Measurements from ENCODE around the gene LRRC47.
"Not testable (repeated sequence)": the region's sequence is repeated elsewhere in the genome, so short reads cannot be mapped to it uniquely, and the experiment has no call there.

LRRC47 gene

DNA sequence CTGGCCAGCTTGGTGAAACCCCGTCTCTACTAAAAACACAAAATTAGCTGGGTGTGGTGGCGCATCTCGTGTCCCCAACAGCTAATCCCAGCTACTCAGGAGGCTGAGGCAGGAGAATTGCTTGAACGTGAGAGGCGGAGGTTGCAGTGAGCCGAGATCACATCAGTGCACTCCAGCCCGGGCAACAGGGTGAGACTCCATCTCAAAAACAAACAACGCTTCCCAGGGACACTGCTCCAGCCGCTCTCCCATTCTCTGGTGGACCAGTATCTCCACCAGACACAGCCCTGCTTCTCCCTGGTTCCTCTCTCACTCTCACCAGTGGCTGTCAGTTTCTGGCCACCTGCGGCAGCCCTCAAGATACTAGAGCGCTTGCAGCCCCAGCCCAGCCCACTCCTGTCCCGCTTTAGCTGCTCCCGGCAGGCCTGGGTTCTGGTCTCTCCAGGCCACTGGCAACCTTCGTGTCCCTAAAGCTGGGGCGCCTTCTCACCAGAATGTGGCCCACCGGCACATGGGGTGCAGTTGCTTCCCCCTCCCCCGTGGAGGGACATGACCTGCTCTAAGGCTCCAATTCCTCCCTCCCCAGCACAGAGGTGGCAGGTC lies 20.9 kb upstream of the LRRC47 start:
- no peak for DNase-seq
- intact Hi-C loops (cut with DNase I), result no loop called here

DNA sequence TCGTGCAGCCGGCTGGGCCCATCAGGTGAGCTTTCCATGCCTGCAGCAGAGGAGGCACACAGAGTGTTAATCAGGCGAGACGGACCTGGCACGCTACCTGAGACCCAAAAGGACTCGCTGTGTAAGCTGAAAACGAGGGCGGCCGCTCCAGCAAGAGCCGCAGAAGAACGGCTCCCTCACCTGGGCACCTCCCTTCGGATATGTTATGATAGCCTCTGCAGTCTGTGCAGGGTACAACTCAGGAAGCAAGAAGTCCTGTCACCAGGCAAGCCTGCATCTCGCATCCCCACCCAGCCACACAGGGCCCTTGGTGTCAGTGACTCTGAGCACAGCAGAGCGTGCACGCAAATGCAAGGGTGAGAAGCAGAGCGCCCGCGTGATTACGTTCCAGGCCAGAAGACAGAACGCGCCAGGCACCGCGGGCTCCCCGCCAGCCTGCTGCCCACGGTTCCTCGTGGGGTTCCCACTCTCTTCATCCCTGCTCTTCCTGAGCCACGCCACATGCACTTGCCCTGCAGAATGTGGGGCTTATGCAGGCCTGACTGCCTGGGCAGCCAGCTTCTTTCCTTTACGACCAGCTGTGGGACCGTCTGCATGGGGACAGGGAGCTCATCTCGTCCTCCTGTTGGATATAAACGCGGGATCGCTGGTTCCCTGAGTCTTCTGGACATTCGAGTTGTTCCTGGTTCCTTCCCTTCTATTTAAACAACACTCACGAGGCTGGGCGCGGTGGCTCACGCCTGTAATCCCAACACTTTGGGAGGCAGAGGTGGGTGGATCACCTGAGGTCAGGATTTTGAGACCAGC lies 20.2 kb upstream of the LRRC47 start:
- intact Hi-C loops (cut with DNase I), result no loop called here
- DNase-seq, result no peak

DNA sequence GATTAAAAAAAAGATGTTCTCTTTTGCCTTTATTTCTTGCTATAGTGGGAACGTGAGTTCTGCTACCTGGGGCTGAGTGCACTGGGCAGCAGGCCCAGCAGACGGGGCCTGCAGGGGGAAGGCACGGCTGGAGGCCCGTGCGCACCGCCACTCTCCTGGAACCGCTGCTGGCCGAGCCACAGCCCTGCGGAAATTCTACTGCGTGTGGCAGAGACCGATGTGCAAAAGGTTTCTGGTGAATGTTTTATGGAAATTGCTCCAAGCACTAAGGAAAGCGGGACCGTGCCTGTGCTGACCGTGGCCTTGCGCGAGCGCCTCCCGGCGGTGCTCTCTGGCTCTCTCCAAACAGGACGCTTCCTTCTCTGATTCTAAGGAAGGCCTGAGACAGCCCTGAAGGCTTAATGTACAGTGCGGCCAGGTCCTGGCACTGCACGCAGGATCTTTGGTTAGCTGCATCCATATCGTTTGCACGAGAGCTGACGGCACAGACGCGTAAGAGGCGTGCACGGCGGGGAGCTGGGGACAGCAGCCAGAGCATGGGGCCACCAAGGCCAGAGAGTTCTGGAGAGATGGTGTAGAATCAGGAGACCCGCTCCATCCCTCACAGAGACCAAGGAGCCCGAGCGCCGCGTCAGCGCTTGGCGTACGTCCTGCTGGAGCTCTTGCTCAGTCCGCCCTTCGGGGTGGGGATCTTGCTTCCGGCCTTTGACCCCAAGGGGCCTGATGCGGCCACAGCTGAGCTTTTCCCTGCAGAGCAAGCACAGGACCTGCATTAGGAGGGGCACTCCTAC lies 18.7 kb upstream of the LRRC47 start:
- no peak for DNase-seq
- intact Hi-C loops (cut with DNase I), result no loop called here

DNA sequence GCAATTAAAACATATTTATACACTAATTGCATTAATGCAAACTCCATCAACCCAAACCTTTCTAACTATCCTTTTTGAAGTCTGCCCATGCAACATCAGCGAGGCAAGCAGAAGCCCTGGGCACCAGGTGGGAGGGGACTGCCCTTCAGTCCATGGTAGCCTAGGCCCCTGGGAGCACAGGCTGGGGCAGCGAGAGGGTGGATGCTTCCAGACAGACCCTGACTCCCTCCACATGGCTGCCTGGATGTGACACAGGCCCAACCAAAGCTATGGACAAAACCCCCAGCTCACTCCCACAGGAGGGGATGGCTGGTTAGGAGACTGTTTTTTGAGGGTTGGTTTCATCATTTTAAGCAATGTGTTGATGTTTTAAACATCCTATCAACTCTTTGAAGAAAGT lies 17.8 kb upstream of the LRRC47 start:
- no peak for DNase-seq
- intact Hi-C loops (cut with DNase I), result no loop called here

DNA sequence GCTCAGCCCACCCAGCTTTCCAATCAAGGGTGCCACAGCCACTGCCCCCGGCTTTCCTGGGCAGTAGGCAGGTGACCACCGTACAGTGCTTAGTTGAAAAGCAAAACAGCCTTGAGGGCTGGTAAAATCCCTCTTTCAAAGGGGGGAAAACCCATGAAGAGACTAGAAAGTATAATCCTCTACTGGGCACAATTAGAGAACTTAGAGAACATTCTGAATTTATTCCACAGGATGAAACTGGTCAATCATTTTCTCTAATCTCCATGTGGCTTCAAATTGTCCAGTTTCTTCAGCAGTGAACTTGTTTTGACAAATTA lies 15.3 kb upstream of the LRRC47 start:
- intact Hi-C loops (cut with DNase I), result no loop called here
- no peak for DNase-seq

DNA sequence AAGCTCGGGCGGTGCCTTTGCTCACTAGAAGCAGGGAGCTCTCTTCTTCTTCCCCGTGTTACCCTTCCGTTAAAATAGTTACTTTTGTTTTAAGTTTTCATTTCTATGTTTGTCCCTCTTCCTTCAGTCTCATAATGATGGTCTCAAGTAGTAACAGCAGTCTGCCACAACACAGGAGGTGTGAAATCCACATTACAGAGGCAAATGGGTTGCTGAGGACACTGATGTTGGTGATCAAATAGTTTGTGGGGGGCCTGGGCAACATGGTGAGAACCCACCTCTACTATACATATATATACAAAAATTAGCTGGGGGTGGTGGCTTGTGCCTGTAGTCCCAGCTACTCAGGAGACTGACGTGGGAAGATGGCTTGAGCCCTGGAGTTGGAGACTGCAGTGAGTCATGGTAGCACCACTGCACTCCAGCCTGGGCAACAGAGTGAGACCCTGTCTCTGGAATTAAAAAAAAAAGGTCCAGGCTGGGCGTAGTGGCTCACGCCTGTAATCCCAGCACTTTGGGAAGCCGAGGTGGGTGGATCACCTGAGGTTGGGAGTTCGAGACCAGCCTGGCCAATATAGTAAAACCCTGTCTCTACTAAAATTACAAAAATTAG lies 14.0 kb upstream of the LRRC47 start:
- intact Hi-C loops (cut with DNase I), result not testable (repeated sequence)

DNA sequence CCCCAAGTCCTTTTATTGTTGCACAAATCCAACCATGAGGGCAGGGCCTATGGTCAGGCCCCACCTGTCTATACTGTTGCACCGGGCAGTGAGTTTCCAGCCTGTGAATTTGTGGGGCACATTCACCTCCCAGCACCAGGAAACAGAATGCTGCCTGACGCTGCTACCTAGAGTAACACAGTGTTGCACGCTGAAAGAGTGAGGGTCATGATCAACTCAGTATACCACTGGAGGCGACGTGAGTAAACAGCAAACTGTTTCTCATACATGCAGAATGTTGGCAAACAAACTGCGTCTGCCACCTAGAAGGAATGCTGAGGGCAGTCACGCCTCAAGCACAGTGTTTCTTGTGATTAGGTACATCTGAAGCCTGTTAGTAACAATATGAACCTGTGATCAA lies 13.4 kb upstream of the LRRC47 start:
- intact Hi-C loops (cut with DNase I), result no loop called here
- DNase-seq, result no peak

More for the DNA sequence above, 14.0 kb upstream of the LRRC47 start:
- peak in 1 of 42 donors; percentile 4 for DNase-seq

DNA sequence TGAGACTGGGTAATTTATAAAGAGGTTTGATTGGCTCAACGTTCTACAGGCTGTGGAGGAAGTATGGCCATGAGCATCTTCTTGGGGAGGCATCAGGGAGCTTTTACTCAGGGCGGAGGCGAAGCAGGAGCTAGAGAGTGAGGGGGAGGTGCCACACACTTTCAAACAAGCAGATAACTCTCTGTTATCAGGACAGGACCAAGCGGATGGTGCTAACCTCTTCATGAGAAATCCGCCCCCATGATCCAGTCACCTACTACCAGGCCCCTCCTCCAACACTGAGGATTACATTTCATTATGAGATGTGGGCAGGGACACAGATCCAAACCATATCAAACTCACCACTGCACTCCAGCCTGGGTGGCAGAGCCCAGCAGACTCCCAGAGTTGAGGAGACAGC lies 11.5 kb upstream of the LRRC47 start:
- DNase-seq, result no peak
- intact Hi-C loops (cut with DNase I), result no loop called here

DNA sequence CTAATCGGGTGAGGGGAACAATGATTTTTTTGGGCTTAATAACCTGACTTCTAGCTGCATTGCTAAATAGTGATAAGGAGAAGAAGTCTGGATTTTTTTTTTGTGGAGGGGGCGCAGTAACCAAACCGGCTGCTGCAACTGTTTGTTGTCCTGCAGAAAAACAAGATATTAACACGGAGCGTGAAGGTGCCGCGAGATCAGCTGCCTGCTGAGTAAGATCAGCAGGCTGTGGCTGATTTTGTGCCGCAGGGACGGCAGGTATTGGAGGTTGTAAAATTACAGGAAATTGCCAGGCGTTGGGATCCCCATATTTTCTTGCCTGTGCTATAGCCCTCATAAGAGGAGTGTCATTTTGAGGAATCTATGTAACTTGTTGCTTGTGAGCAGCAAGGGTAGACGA lies 8.7 kb upstream of the LRRC47 start:
- intact Hi-C loops (cut with DNase I), result no loop called here
- no peak for DNase-seq

DNA sequence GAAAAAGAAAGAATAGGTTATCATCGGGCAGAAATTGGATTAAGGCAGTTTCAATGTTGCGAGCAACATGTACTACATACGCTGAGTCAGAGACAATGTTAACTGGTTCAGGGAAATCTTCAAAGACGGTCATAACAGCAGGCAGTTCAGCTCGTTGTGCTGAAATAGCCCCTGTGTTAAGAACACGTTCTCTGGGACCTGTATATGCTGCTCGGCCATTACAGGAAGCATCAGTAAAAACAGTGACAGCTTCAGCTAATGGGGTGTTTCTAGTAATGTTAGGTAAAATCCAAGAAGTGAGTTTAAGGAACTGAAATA lies 8.3 kb upstream of the LRRC47 start:
- intact Hi-C loops (cut with DNase I); DNase-seq: not testable (repeated sequence)

DNA sequence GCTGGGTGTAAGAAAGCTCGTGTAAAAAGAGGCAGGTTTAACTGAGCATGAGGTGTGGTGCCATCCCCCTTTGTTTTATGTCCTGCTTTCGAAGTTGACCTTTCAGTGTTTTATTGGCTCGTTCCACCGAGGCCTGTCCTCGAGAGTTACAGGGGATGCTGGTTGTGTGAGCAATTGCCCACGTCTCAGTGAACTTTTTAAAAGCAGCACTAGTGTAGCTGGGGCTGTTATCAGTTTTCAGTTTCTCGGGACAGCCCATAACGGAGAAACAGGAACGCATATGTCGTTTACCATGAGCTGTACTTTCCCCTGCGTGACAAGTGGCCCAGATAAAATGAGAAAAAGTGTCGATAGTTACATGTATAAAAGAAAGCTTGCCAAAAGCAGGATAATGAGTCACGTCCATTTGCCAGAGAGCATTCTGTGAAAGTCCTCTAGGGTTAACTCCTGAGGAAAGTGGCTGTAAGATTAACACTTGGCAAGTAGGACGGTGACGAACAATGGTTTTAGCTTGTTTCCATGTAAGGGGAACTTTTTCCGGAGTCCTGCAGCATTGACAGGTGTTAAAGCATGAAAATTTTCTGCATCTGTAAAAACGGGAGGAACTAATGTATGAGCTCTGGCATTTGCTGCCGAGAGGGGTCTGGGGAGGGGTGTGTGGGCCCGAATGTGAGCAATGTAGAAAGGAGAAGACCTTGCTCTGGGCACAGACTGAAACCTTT lies 7.8 kb upstream of the LRRC47 start:
- intact Hi-C loops (cut with DNase I), result no loop called here
- no peak for DNase-seq

DNA sequence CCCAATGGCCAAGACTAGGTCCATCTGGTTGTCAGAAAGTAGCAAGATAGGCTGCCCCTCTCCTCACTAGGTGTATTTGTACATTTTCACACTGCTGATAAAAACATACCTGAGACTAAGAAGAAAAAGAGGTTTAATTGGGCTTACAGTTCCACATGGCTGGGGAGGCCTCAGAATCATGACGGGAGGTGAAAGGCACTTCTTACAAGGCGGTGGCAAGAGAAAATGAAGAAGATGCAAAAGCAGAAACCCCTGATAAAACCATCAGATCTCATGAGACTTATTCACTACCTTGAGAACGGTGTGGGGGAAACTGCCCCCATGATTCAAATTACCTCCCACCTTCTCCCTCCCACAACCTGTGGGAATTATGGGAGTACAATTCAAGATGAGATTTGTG lies 4.5 kb upstream of the LRRC47 start:
- DNase-seq, result peak in 5 of 42 donors; percentile 23 to 60 (median 32)
- intact Hi-C loops (cut with DNase I), result not testable (repeated sequence)

DNA sequence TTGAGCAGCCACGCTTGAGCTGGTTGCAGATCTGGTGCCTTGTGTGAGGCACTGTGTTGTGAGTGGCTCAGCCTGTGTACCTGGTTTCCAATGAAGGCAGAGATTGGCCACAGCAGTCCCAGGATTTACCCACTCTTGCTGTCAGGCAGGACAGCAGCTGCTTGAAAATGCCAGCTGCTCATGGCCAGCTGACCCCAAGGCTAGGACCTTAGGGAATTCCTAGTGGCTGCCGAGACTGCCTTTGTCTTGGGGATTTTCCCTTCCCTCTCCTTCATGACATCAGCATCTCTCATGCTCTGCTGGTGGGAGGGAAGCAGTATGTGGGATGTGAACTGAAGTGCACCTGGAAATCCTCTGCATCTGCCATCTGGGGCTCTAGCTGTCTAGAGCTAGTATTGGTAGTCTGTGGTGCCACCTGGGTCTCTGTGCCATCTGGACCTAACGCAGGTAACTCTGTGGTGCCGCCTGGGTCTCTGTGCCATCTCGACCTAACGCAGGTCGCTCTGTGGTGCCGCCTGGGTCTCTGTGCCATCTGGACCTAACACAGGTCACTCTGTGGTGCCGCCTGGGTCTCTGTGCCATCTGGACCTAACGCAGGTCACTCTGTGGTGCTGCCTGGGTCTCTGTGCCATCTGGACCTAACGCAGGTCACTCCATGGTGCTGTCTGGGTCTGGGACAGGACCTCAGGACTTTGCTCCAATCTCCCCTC lies 3.8 kb upstream of the LRRC47 start:
- intact Hi-C loops (cut with DNase I), result no loop called here
- DNase-seq, result peak in 29 of 42 donors; percentile 16 to 85 (median 58)

DNA sequence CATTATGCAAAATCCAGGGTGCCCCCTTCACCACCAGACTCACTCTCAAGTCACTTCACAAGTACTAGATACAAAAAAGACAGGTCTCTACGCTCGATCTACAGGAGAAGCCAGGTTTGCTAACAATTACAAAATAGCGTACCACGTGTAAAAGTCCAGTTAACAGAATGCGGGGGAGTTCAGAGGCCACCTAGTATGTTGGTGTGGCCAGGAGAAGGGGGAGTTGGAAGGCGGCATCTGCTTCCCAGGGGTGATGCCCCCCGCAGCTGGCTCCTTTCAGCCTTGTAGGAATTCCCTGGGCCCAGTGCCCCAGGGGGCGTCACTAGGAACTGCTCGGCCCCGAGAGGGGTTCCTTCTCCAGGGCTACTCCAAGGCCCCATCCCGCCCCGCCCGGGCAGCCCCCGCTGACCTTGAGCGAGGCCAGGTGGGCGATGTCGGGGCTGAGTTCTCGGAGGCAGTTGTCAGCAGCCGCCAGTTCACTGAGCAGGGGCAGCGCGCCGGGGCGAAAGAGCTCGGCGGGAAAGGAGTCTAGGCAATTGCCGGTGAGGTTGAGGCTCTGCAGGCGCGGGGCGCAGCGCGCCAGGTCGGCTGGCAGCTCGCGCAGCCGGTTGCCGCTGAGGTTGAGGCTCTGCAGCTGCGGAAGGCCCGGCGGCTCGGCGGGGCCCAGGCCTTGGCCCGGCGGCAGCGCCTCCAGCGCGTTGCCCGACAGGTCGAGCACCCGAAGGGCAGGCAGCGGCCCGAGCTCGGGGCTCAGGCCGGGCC lies 664 bp downstream of the LRRC47 start:
- intact Hi-C loops (cut with DNase I), result no loop called here
- no peak for DNase-seq

DNA sequence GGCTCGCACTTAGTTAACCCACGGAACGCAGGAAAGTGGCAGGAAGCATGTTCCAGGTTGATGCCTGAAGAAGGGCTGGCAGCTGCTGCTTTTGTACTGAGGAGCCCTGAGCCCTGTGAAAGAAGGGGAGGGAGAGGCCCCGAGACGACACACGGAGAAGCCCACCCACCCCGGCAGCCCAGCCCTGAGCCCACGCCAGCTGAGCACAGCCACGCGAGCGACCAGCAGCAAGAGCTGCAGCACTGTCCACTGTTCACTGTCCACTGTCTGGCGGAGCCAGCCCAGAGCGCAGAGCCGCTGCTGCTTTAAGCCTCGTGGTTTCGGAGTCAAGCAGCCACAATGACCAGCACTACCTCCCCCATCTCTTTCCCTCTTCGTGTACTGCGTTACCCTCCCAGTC lies 5.3 kb downstream of the LRRC47 start:
- DNase-seq, result no peak
- intact Hi-C loops (cut with DNase I), result no loop called here

DNA sequence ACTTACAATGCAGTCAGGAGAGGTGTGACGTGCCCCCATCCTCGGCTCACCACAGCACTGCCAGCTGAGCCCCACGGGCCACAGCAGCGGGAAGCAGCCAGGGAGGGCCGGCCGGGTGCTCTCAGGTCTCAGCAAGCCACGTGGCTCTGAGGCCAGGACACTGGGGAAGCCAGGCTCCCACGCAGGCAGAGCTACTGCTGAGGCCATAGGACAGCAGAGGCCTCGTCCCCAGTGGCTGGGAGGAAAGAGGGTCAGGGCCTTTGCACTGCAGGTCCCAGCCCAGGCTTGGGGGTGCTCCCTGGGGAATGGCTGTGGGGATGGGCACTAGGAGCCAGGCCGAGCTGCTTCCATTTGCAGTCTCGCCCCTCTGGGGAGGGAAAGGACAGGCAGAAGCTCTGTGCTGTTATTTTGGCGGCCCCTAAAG lies 5.8 kb downstream of the LRRC47 start:
- intact Hi-C loops (cut with DNase I), result no loop called here

DNA sequence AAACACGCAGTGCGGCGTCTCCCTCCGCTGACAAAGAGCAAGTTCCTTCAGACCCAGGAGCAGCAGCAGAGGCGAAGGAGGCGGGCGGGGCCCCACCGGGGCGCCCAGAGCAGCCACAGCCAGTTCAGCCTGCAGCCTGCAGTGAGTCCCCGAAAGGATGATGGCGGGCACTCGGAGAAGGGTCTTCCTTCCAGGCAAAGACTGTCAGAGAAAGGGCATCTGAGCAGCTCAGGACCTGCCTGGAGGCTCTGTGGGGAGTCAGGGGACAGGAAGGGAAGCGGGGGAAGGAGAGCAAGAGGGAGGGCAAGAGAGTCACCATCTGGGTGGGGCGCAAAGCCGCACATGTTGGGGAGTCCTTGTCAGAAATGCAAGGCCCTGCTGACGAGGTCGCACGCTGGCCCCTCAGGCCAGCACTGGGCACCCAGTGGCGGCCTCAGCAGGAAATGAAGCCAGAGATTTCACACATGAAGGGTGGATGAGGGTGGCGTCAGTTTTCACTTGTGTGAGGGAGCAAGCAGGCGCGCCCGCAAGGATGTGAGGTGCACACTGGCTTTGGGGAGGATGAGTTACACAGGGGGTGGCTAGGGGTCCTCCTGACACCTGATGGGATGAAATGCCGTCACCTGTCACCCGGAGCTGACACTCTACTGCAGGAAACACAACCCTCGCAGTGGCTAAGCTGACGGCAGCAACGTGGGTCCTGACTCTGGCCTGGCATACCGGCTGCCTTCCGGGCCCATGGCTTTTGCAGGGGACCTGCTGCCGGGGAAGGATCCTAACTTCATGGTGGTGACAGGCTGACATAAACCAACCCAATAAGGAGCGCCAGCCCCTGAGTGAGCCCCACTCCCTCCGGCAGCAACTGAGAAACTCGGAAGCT lies 6.6 kb downstream of the LRRC47 start:
- intact Hi-C loops (cut with DNase I), result no loop called here
- DNase-seq, result no peak

More for the DNA sequence above, 5.8 kb downstream of the LRRC47 start:
- DNase-seq, result no peak
